ENCODE measurements around the gene ERC2.

The ERC2 gene

DNA sequence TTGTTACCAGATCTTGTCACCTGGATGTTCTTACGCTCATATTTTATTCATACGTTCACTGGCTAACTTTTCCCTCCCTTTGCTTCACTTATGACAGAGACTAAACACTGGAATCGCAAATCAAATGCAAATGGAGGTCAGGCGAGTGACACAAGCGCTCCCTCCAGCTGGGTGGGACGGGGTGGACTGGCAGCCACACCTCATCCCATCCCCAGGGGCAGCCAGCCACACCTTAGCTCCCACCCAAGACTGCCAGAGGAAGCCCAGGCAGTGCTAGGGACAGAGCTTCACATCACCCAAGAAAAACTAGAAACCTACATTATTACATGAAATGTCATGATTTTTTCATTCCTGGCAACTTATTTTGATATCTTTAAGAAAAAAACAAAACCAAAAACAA is 366.2 kb downstream of the ERC2 start:
- no peak for DNase-seq (ENCODE audit: low read depth)
- TF ChIP-seq CTCF (IDR thresholded peaks at IDR 0.05; ENCODE audit: low read depth, low read length, missing control alignments), result no peak
- in situ Hi-C loops (cut with HindIII; ENCODE audit: low sequenced_read_pairs), result no loop called here
- H3K4me3 ChIP-seq (ENCODE audit: low read depth, low read length), result no peak overlapping the region

- no peak for DNase-seq (ENCODE audit: low read depth)
Measured at GRCh38 chr3:56101576-56101975, 366.7 kb downstream of the ERC2 start.

DNA sequence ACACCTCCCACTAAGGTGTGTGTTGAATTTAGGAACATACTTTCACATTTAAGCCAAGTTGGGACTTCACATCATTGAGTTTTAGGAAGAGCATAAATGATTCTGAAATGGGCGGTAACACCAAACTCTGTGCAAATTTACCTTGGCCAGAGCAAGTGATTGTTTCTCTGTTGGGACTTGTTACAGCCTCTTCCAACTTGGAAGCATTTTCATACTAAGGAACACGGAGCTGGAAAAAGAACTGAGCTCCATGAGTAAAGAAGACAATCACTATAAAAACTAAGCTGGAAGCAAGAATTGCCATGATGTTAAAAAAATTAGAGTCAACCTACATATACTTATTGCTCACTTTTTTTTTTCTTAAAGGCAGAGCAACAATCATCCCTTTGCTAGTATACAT is 371.3 kb downstream of the ERC2 start:
- TF ChIP-seq CTCF (IDR thresholded peaks at IDR 0.05; ENCODE audit: low read depth, low read length, missing control alignments), result no peak
- DNase-seq (ENCODE audit: low read depth), result no peak
- no peak overlapping the region for H3K4me3 ChIP-seq (ENCODE audit: low read depth, low read length)
- in situ Hi-C loops (cut with HindIII; ENCODE audit: low sequenced_read_pairs), result no loop called here

More at GRCh38 chr3:56101576-56101975, 366.7 kb downstream of the ERC2 start:
- H3K4me3 ChIP-seq (ENCODE audit: low read depth, low read length), result no peak overlapping the region
- no peak for TF ChIP-seq CTCF (IDR thresholded peaks at IDR 0.05; ENCODE audit: low read depth, low read length, missing control alignments)
- in situ Hi-C loops (cut with HindIII; ENCODE audit: low sequenced_read_pairs), result no loop called here

DNA sequence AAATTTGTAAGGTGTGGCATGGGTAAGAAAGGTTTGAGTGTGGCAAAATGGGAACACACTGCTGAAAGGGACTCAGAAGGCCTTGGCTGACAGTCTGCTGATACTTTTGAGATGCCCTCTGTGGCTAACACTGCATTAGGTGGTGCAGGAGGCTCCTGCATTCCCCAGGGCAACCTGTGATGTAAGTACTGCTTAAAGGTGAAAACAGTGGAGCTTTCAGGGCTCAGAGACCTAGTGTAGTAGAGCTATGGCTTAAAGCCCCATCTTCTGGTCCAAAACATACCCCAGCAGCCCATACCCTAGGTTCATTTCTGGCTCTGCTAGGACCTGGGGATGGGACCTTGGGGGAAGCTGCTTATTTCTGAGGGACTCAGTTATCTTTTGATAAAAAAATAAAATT is 374.1 kb downstream of the ERC2 start:
- no peak for DNase-seq (ENCODE audit: low read depth)

DNA sequence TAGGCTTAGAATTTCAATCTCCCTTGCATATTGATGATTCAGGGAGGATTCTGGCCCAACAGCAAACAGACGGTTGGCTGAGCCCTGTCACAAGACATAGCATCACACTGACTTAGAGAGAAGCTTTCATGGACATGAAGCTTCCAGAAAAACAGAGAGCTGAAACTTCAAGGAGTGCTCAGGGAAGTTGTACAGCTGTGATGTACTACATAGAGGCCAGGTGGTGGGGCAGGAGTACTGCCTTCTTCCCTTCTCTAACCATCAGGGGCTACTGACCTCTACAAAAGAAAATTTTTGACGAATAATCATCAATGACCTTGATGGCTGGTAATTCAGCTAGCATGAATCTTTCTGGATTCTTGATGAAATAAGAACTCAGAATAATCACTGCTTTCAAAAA is 378.5 kb downstream of the ERC2 start:
- no peak overlapping the region for H3K4me3 ChIP-seq (ENCODE audit: low read depth, low read length)
- DNase-seq (ENCODE audit: low read depth), result no peak
- TF ChIP-seq CTCF (IDR thresholded peaks at IDR 0.05; ENCODE audit: low read depth, low read length, missing control alignments), result no peak
- in situ Hi-C loops (cut with HindIII; ENCODE audit: low sequenced_read_pairs), result no loop called here

More for the DNA sequence above, 374.1 kb downstream of the ERC2 start:
- no peak overlapping the region for H3K4me3 ChIP-seq (ENCODE audit: low read depth, low read length)
- in situ Hi-C loops (cut with HindIII; ENCODE audit: low sequenced_read_pairs), result no loop called here
- no peak for TF ChIP-seq CTCF (IDR thresholded peaks at IDR 0.05; ENCODE audit: low read depth, low read length, missing control alignments)

DNA sequence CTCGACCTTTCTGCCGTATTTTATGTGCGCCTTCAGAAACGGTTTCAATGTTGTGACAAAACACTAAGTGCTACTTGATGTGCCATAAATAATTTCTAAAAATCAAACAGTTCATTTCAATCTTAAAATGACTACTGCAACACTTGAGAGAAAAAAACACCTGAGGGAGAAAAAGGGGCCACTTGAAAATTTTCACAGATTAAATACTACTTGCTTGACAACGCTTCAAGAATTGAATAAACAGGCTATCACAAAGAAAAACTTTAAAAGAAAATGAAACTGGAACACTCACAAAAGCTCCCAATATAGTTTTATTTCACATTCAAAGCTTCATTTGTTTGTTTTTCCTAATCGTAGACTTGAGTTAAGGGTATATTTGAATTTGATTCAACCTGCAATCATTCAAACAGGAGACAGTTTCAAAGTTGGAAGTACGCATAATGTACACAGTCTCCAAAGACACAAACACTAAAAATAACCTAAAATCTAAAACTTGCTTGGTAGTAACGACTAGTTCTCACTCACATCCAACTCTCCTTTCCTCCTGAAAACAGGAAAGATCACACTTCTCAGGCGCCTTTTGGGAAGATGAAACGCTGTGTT is 380.7 kb downstream of the ERC2 start:
- no peak for DNase-seq (ENCODE audit: low read depth)
- no peak for TF ChIP-seq CTCF (IDR thresholded peaks at IDR 0.05; ENCODE audit: low read depth, low read length, missing control alignments)
- no peak overlapping the region for H3K4me3 ChIP-seq (ENCODE audit: low read depth, low read length)
- in situ Hi-C loops (cut with HindIII; ENCODE audit: low sequenced_read_pairs), result no loop called here

All from astrocyte of the cerebellum (primary cell).